HG02759 (cell line): ENCODE measurements around the gene PCDH11Y.
"Not testable (repeated sequence)": the region's sequence is repeated elsewhere in the genome, so short reads cannot be mapped to it uniquely, and the experiment has no call there.

Source experiments
- ATAC-seq: cut with Tn5 transposase; IDR thresholded peaks from one replicate; pipeline ENCODE4 v1.9.1; 2021; ENCODE audit warnings: mild to moderate bottlenecking, moderate library complexity; ENCODE audit not compliant: unreplicated experiment

The PCDH11Y gene

GRCh38 chrY:5000057-5000456 is at the start of gene PCDH11Y:
TSS of gene PCDH11Y (plus strand) at chrY:5000296. CDS start at chrY:5057100, 56,804 bp downstream.
- ATAC-seq, result not testable (repeated sequence)

GRCh38 chrY:4967894-4968293 is 32.2 kb upstream of the PCDH11Y start:
- ATAC-seq, result not testable (repeated sequence)

- ATAC-seq, result peak; percentile 100
Observed at GRCh38 chrY:4991743-4992400, 8.2 kb upstream of the PCDH11Y start.

GRCh38 chrY:4994892-4995291 is 5.2 kb upstream of the PCDH11Y start:
- not testable (repeated sequence) for ATAC-seq

GRCh38 chrY:5002476-5003184 is 2.5 kb downstream of the PCDH11Y start:
- not testable (repeated sequence) for ATAC-seq

- not testable (repeated sequence) for ATAC-seq
Observed at GRCh38 chrY:5038972-5039523, 39.0 kb downstream of the PCDH11Y start.

- not testable (repeated sequence) for ATAC-seq
Observed at GRCh38 chrY:5083017-5083416, 82.9 kb downstream of the PCDH11Y start.

GRCh38 chrY:5182998-5183397 is 182.9 kb downstream of the PCDH11Y start:
- ATAC-seq, result not testable (repeated sequence)

GRCh38 chrY:5215116-5215515 is 215.0 kb downstream of the PCDH11Y start:
- ATAC-seq, result not testable (repeated sequence)

- ATAC-seq, result not testable (repeated sequence)
Observed at GRCh38 chrY:5324931-5325330, 324.8 kb downstream of the PCDH11Y start.

- ATAC-seq, result not testable (repeated sequence)
Observed at GRCh38 chrY:5342220-5342619, 342.1 kb downstream of the PCDH11Y start.

- ATAC-seq, result not testable (repeated sequence)
Observed at GRCh38 chrY:5543705-5544104, 543.6 kb downstream of the PCDH11Y start.

- ATAC-seq, result not testable (repeated sequence)
Observed at GRCh38 chrY:5638589-5638988, 638.5 kb downstream of the PCDH11Y start.

GRCh38 chrY:5679265-5679664 is 679.2 kb downstream of the PCDH11Y start:
- ATAC-seq, result not testable (repeated sequence)

- not testable (repeated sequence) for ATAC-seq
Observed at GRCh38 chrY:5708727-5709126, 708.6 kb downstream of the PCDH11Y start.

GRCh38 chrY:5709788-5710381 is 709.8 kb downstream of the PCDH11Y start:
- not testable (repeated sequence) for ATAC-seq

- not testable (repeated sequence) for ATAC-seq
Observed at GRCh38 chrY:5761403-5761802, 761.3 kb downstream of the PCDH11Y start.

- not testable (repeated sequence) for ATAC-seq
Observed at GRCh38 chrY:5776485-5776884, 776.4 kb downstream of the PCDH11Y start.
